NCI-H1417 treated with DMSO at 0.1 percent for 48 hours (cell line): ENCODE data around the gene VPS50.
"Not testable (repeated sequence)": the region's sequence is repeated elsewhere in the genome, so short reads cannot be mapped to it uniquely, and the experiment has no call there.

Source experiments
- DNase-seq: peaks from one replicate; lab custom pipeline; 2025; lab: John Stamatoyannopoulos, UW

The VPS50 gene

DNA sequence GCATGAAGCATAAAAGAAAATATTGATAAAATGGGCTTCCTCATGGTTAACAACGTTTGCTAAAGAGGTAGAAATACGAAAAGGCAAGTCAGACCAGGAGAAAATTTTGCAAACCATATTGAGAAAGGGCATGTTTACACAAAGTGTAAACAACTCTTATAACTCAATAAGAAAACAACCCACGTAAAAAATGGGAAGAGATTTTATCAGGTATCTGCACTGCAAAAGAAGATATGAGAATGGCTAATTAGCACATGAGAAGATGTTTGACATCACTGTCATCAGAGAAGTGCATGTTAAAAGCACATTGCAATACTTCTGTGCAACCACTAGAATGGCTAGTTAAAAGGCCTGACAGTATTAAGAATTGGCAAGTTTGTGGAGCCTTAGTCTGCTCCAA is 99.5 kb downstream of the VPS50 start:
- no peak for DNase-seq

DNA sequence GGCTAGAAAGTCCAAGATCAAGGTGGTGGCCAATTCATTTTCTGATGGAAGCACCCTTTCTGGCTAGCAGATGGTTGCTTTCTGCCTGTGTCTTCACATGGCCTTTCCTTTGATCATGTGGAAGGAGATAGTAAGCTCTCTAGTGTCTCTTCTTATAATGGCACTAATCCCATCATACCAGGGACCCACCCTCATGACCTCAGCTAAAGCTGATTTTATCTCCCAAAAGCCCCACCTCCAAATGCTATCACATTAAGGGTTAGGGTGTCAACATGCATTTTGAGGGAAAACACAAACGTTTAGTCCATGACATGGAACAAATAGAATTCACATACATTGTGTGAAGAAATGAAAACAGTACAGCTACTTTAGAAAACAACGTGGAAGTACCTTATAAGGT is 100.0 kb downstream of the VPS50 start:
- no peak for DNase-seq

DNA sequence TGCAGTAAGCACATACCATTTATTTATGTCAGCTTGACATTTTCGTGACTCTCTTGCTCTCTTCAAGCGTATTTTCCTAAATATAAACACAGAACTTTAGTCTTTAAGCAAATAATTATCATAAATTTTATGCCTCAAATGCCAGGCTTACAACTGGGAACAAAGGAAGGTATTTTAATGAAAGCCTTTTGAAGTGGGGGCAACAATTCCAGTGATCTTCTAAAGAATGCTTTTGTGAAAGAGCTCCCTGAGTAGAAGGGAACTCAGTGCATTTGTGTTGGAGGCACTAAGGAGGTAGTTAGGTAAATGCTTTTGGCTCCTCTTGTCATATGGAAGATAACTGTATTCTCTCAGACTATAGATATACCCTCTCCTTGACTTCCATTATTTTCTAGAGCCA is 104.9 kb downstream of the VPS50 start:
- DNase-seq, result no peak

DNA sequence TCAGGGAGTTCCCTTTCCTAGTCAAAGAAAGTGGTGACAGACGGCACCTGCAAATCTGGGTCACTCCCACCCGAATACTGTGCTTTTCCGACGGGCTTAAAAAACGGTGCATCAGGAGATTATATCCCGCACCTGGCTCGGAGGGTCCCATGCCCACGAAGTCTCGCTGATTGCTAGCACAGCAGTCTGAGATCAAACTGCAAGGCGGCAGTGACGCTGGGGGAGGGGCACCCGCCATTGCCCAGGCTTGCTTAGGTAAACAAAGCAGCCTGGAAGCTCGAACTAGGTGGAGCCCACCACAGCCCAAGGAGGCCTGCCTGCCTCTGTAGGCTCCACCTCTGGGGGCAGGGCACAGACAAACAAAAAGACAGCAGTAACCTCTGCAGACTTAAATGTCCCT is 110.0 kb downstream of the VPS50 start:
- not testable (repeated sequence) for DNase-seq

DNA sequence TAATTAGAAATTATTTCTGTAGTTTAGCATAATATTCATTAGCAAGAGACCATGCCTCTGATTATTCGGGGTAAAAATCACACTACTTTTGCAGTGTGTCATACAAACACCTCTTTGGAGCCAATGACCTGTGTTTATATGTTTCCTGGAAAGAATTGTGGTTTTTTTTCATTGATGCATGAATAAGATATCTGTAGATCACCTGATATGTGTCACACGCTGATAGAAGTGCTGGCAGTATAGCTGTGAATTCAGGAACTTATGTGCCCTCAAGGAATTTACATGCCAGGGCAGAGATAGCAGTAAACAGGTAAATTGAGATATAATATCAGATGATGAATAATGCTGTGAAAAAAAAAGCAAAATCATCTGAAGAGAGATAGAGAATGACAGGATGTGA is 118.2 kb downstream of the VPS50 start:
- DNase-seq, result no peak

DNA sequence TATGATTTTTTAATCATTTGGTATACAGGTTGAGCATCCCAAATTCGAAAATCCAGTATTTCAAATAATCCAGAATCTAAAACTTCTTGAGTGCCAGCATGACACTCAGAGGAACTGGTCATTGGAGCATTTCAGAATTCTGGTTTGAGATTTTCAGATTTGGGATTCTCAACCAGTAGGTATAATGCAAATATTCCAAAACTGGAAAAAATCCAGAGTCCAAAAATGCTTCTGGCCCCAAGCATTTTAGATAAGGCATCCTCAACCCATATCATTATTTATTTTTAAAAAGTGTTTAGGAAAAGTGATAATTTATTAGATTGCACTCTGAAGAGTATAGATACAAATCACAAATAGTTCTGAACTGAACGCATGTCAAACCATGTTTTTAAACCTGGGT is 120.7 kb downstream of the VPS50 start:
- DNase-seq, result no peak

DNA sequence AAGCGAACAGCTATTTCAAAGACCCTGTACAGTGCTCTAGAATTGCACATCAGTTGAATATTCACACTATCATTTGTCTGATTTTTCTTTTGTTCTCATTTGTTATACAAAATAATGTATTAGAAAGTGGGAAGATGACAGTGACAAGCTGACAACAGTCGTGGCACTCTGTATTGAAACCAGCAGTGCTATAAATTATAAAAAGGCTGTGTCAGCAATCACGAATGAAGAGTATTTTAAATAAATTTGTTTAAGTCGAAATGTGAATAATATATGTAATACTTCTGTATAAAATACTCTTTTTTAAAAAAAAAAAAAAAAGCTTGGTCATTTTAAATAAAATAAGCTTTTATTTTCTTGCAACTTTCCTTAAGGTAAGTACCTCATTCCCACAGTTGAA is 122.6 kb downstream of the VPS50 start:
- no peak for DNase-seq

DNA sequence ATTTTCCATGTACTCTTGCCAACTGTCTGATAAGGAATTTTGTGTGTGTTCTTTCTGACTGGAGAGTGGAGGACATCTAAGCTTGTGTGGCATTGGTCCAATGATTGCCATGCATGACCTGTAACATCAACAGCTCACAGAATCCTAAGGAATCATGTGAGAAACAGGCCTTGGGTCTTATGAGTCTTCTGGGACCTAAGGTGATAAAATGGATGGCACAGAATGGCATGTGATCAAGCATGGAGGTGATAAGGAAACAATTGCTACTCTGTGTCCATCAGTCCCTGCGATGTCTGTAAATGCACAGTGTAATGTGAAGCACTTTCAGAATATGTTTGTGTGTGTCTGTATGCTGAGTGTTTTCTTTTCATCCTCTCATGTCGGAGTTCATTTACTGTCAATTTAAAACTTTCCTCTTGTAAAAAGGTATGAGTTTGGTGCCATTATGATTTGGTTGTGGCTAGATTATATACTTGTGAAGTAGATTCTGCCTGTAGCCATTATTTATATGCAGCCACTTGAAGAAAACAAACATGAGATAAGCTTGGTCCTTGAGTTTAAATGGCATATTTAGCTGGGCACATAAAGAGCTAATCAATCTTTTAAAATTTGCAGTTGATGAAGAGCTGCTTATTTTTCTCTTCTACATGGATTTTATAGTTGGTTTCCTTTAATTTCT is 127.5 kb downstream of the VPS50 start:
- DNase-seq, result peak; percentile 10

DNA sequence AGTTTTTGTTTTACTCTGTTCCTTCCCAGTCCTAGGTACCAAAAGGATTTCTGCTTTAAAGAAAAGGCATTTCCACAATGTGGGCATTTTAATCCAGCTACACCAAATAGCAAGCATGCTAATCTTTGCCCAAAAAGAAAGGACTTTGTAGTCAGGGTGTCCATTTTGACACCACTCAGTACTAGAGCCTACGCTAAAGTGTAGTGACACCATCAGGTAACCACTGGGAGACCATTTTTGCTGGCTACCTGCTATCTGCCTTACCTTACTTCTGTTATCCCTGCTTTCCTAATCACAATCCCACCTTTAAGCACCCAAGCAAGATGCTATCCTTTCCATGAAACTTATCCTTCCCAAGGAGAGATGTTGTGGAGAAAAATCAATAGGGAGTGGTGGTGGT is 129.7 kb downstream of the VPS50 start:
- DNase-seq, result no peak

DNA sequence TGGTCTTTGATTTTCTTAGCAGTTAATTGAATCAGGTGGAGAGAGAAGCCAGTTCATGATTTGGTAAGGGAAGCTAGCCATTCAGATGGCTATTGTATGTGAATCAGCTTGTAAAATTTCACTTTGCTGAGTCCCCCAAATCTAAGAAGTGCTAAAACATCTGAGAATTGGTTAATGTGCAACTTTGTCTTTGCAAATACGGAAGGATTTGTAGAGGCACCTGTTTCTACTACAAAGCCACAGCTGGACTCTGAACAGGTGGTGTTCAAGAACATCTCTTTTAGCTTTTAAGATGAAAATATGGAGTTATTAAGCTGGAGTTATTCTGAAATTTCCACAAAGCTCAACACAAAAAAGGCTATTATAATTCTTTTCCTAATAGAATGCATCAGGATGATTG is 132.6 kb downstream of the VPS50 start:
- no peak for DNase-seq

DNA sequence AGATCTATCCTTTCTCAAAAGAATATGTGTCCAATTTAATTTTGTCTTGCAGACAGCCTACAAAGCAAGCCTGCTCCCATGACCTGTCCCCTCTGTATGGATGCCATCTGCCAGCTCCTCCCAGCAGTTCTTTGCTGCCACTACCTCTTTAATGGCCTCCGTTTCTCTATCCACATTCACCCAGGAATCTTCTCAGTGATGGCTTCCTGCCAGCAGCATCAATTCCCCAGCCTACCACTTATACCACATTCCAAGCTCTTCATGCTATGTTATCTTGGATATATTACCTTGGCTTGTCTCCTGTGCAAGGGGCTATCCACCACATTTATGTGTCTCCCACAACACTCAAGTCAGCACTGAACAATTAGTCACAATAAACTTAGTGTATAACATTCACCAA is 133.2 kb downstream of the VPS50 start:
- no peak for DNase-seq

DNA sequence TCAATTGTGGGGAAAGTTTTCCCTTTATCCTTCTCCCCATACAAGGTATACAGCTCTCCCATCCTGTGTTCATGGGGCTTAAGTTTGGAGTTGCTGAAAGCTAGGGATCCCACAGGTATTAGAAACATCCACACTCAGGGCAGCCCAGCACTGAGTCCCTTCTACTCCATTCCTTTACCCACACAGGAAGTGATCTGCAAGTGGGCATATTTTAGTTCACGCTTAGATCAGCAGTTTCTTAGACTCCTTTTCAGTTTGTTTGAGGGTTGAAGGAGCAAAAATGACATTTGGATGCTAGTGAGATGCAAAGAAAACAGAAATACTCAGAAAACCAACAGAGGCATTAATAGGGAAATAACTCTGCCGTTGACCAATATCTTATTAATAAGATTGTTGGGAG is 134.7 kb downstream of the VPS50 start:
- DNase-seq, result no peak

DNA sequence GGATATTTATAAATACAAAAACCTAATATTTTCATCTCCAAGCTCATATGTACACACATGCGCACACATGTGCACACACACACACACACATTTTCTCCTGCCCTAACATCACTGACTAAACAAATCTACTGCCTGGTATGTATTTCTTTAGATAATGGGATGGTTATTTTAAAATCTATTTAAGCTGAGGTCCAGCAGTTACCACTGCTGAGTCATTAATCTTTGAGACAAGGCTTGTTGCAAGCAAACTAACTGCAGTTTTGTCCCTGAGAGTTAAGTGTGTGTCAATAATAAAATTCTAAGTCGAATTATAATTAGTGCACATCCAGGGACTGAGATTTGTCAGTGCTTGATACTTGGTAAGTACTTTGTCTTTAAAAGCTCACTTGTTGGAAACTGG is 135.1 kb downstream of the VPS50 start:
- no peak for DNase-seq

DNA sequence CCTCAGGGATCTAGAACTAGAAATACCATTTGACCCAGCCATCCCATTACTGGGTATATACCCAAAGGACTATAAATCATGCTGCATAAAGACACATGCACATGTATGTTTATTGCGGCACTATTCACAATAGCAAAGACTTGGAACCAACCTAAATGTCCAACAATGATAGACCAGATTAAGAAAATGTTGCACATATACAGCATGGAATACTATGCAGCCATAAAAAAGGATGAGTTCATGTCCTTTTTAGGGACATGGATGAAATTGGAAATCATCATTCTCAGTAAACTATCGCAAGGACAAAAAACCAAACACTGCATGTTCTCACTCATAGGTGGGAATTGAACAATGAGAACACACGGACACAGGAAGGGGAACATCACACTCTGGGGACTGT is 138.8 kb downstream of the VPS50 start:
- DNase-seq, result not testable (repeated sequence)

DNA sequence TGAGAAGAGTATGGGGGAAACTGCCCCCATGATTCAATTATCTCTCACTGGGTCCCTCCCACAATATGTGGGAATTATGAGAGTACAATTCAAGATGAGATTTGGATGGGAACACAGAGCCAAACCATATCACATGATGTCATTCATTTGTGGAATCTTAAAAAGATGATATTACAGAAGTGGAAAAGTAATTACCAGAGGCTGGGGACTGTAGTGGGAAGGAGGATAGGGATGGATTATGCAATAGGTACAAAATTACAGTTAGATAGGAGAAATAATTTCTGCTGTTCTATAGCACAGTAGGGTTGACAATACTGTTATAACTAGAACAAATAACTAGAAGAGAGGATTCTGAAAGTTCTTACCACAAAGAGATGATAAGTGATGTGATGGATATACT is 141.4 kb downstream of the VPS50 start:
- DNase-seq, result no peak

DNA sequence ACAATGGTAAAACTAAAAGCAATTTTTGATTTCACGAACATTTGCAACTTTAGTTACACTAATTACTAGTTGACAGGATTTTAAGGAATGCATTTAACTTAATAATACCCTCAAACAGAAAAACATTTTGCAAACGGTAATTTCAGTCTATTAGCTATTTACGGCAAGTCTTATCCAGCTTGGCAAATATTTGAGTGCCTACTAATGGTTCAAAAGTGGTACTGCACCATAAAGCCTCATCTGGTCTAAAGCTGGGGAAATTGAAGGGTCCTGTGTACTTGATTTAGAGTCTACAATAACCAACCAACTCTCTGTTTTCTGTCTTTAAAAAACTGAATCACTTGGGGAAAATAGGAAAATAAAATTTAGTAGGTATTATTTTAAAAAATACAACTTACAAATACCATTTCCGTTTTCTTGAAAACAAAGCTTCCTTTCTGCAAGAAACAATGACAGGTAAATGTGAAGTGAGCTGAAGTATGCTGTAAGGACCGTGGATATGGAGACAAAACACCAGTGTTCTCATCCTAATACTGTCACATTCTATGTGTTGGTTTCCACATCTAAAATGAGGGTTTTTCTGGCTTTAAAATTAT is 142.3 kb downstream of the VPS50 start:
- no peak for DNase-seq

DNA sequence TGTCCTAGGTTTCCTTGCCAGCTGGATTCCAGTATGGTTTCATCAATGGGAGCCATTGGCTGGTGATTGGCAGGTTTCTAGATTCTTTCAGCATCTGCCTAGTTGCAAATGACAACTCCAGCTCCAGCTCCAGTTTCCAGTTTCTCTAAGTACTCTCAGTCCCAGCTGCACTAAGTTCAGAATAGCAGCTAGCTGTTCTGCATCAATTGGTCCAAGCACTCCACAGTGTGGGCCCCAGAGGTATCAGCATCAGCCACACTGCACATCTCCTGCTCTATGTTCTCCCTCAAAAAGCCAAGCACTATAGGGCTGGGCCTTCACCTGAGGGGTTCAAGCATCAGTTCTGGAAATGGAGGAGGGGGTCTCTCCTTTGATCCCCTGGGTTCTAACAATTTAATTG is 143.4 kb downstream of the VPS50 start:
- no peak for DNase-seq

DNA sequence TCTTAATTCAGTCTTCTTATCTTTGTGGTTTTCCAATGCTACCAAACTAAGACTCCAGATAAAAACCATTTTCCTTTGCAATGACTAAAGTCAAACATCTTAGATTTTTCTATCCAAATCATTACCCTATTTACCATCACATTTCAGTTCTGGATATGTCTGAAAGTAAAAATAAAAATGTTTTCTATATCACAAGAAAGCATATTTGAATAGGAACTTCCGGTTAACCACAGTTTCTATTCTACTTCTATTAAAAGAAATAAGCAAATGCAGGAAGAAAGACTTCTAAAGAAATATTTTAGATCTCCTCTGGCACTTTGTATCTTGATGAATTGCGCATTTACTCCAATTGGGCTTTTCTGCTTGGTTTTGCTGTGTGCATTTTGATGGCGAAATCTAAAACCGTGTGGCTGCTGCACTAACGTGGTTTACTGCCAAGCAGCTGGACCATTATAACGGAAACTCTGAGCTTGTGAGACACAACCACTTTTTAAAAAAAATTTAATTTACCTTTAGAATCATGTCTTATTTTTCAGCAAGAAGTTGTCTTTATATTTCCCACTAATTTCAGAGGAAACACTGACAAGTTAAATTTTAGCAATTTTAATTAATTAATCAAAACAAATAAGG is 146.1 kb downstream of the VPS50 start:
- no peak for DNase-seq

DNA sequence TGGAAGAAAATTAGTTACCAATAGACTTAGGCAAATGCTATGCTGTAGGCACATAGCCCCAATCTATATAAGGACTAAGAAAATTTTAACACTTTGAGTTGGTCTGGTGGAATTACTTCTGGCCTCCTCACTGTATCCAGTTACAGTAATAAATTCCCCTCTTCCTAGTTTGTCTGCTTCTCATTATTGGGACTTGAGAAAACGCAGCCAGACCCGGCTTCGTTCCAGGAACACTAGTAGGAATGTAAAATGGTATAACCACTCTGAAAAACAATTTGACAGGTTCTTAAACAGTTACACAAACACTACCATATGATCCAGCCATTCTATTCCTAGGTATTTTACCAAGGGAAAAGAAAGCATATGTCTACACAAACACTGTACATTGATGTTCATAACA is 150.2 kb downstream of the VPS50 start:
- no peak for DNase-seq

DNA sequence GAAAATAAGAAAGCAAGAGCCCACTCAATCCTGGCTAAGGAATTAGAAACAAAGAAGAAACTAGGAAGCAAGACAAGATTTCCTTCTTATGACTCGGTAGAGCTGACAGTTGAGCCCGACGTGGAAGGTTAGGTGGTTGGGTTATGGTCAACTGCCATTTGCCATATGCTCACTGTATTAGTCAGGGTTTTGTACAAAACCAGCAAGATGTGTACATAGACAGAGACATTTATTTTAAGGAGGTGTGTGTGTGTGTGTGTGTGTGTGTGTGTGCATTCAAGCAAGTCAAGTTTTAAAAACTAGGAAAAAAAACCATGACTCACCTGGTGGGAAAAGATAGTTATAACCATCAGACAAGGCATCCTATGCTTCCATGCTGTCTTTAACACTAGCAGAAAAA is 158.5 kb downstream of the VPS50 start:
- no peak for DNase-seq

DNA sequence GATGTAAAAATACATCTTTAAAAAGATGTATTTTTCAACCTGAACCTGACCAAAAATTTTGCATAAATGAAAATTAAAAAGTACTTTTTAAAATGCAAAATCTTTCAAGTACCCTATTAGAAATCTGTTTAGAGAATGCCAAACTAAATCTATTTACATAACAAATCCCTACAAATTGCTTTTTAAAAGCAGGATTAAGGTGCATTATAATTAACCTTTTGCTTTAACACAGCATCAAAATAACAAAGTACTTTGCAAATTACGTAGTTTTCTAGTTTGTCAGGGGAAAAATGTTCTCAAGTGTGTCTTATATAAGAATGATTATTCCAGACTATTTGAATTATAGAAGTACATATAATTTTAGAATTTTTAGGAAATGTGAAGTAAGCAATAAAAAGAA is 160.8 kb downstream of the VPS50 start:
- no peak for DNase-seq

DNA sequence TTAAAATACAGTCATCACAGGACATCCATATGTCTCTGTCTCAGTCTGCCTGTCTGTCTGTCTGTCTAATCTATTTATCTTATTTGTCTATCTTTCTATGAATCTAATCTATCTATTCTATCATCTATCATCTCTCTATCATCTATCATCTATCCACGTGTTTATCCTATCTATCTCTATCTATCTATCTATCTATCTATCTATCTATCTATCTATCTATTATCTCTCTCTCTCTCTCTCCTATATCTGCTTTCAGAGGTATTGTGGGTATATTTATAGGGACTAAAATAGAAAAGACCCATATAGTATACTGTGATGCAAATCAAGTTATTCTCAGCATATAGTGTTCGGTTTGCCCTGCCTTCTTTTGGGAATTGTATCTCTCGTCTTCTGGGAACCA is 167.5 kb downstream of the VPS50 start:
- DNase-seq, result no peak

DNA sequence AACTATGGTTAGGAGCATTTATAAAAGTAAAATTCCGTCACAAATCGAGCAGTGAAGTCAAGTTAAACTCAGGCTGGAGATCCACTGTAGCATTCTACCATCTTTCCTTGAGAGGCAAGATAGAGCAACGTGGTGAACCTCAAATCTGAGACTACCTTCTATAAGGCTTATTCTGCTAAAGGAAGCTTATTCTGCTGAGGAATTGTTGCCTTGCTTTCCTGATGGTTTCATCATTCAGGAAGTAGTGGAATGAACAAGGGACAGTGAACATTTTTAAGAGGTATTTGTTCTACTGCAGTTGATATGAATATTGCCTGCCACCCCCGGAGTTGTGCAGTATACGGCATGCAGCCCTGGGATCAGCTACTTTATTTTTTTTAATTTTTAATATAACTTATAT is 170.8 kb downstream of the VPS50 start:
- DNase-seq, result no peak

DNA sequence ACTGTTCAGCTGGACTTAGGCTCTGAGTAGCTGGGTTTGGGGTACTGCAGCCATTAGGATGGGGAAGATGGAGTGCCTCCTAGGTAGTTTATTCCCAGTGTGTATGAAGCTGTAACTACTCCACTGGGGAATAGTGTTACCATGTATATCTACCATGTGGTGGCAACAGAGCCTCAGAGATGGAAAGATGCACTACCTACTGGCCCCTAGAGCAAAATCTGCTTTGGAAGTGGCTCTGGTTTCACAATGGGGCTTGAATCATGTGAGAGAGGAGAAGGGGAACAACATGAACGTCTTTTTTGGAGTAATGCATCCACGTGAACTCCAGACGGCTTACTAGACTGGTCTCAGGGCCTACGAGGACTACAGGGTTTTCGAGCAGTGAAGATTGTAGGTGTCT is 175.1 kb downstream of the VPS50 start:
- no peak for DNase-seq
